Thyroid gland (tissue), 4 donors: ENCODE data around the gene RAD9A.

ENCODE experiments used
- POLR2A ChIP-seq, 2 donors: fragments of 450-650 bp; IDR thresholded peaks; one replicate each; pipeline ENCODE4 v1.6.1; 2017; ENCODE audit warnings: antibody characterized with exemption in 2 of 2, mild to moderate bottlenecking in 2 of 2, moderate library complexity in 1 of 2
- TF ChIP-seq, protein P1 (sequence below), 6 experiments: fragments of 200-600 bp in 3 of 6; fragments of 450-650 bp in 3 of 6; sonication (generic) in 3 of 6; IDR thresholded peaks; one replicate each; pipeline ENCODE4 v1.5.1; 2016 to 2019; ENCODE audit warnings: antibody characterized with exemption in 6 of 6, mild to moderate bottlenecking in 2 of 6, inconsistent platforms in 1 of 6, moderate library complexity in 1 of 6

DNA sequence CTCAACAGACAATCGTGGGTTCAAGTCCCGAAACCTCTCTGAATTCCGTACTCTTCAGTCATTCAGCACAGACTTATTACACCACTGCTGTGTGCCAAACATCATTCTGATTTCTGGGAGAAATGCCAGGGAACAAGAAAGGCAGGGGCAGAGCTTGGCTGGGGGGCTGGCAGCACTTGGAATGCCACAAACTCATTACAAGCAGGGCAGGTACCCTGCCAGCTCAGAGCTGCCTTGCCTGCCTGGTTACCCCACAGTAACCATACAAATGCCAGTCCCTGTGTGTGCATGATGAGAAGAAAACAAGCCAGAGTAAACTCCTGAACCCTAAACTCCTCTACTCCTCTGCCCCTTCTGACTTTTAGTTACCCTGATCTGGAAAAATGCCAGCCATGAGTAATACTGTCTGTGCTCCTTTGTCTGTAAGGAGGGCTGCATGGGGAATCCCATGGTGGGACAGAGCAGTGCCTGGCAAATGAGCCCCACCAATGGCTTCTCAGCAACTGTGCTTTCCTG is 6.9 kb upstream of the RAD9A start:
- TF ChIP-seq, protein P1, sequence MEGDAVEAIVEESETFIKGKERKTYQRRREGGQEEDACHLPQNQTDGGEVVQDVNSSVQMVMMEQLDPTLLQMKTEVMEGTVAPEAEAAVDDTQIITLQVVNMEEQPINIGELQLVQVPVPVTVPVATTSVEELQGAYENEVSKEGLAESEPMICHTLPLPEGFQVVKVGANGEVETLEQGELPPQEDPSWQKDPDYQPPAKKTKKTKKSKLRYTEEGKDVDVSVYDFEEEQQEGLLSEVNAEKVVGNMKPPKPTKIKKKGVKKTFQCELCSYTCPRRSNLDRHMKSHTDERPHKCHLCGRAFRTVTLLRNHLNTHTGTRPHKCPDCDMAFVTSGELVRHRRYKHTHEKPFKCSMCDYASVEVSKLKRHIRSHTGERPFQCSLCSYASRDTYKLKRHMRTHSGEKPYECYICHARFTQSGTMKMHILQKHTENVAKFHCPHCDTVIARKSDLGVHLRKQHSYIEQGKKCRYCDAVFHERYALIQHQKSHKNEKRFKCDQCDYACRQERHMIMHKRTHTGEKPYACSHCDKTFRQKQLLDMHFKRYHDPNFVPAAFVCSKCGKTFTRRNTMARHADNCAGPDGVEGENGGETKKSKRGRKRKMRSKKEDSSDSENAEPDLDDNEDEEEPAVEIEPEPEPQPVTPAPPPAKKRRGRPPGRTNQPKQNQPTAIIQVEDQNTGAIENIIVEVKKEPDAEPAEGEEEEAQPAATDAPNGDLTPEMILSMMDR (IDR thresholded peaks at IDR 0.05) = no peak
- no peak for TF ChIP-seq POLR2A (IDR thresholded peaks at IDR 0.05)
